Right cardiac atrium (tissue), 5 donors: ENCODE measurements around the gene SLC2A8. TPM values are rescaled to one million over a fixed set of nuclear protein-coding genes. Genes with fewer than 3 reads are reported as not detected.

Experiments
- ATAC-seq, 2 donors: fragments of 200-7000 bp; cut with Tn5 transposase; one replicate each; pipeline versions ENCODE4 v1.8.0 to v1.9.1; 2020; ENCODE audit warnings: moderate library complexity in 2 of 2, mild to moderate bottlenecking in 1 of 2
- DNase-seq, 3 donors: peaks; one replicate each; pipeline ENCODE4 v3.0.0-alpha.2; 2020
- H3K27ac ChIP-seq: one replicate; pipeline ENCODE4 v1.5.1; 2013; ENCODE audit warnings: mild to moderate bottlenecking, low read length, control low read depth, moderate library complexity
- H3K27me3 ChIP-seq: one replicate; pipeline ENCODE4 v1.6.1; 2013; ENCODE audit not compliant: control insufficient read depth, insufficient read depth
- H3K4me1 ChIP-seq: one replicate; pipeline ENCODE4 v1.6.1; 2013; ENCODE audit warnings: low read length; ENCODE audit not compliant: control insufficient read depth, insufficient read depth
- H3K4me3 ChIP-seq: one replicate; pipeline ENCODE4 v1.5.1; 2013; ENCODE audit warnings: low read length, control low read depth
- H3K9me3 ChIP-seq: one replicate; pipeline ENCODE4 v1.6.1; 2013; ENCODE audit warnings: low read length; ENCODE audit not compliant: control insufficient read depth
- WGBS: extraction: QIAGEN DNeasy Blood & Tissue Kit; methylation state at CpG from one replicate; pipeline ENCODE4 v1.1.7; 2013; 5-methylcytosine and 5-hydroxymethylcytosine counted together
- intact Hi-C, 4 donors: fragments of 100-400 bp; cut with DNase I; formaldehyde crosslinking; loops; one replicate each; pipeline versions ENCODE4 v1.11.0 to v1.14.0; 2022 to 2023
- polyA plus RNA-seq: library from polyadenylated mRNA; stranded (reverse); fragments of 200-250 nt; gene quantifications from one replicate; pipeline ENCODE4 v1.2.3, GENCODE V29; 2013
- total RNA-seq, 4 donors: library from RNA; stranded (reverse); fragmentation: NEBNext Ultra II Directional; extraction: Animal tissue kit (Norgen Biotek cat#: 25700); gene quantifications; one replicate each; pipeline ENCODE4 v1.2.1, GENCODE V29; 2021
- donor health status: healthy with polysubstance abuse.
- donor health status: DM: no; HTN: yes; CAD: no.
- donor health status: DM: no; HTN: no; CAD: no.
- donor health status: DM: no; HTN: yes; CAD: no; lungs with severe emphysema.
- donor health status: DM: yes; HTN: yes; CAD: no.

SLC2A8 gene
- total and polyA plus RNA-seq, 5 donors, result 12.2 to 16.6 (median 14.1) TPM

- H3K27ac ChIP-seq, result no peak overlapping the region
- no peak overlapping the region for H3K4me3 ChIP-seq
- WGBS, result 92% methylated on average over 5 of the region's 5 CpGs
- no peaks in the 10 kb centered on the region for H3K27me3 ChIP-seq
- H3K4me1 ChIP-seq, result peaks cover 1% of the 10 kb centered on the region
- DNase-seq, result no peak
- intact Hi-C loops, result no loop called here
- no peaks in the 10 kb centered on the region for H3K9me3 ChIP-seq
- ATAC-seq, result no peak
Measured at GRCh38 chr9:127392976-127393375, 4.0 kb upstream of the SLC2A8 start.

GRCh38 chr9:127393645-127394044, 3.3 kb upstream of the SLC2A8 start:
- WGBS, result 58% methylated on average over 2 of the region's 2 CpGs
- Histone ChIP-seq H3K4me1 (peaks cover 7% of the 10 kb centered on the region), H3K4me3 (no peak overlapping the region), H3K27me3 (no peaks in the 10 kb centered on the region), H3K27ac (no peak overlapping the region), H3K9me3 (no peaks in the 10 kb centered on the region)
- intact Hi-C loops, result no loop called here
- no peak for DNase-seq
- no peak for ATAC-seq

- no peak overlapping the region for H3K4me3 ChIP-seq
- H3K27ac ChIP-seq, result no peak overlapping the region
Measured at GRCh38 chr9:127395497-127396252, 1.3 kb upstream of the SLC2A8 start.

GRCh38 chr9:127396253-127396807, 639 bp upstream of the SLC2A8 start:
- Histone ChIP-seq H3K4me1 (peaks cover 7% of the 10 kb centered on the region), H3K4me3 (peak overlapping the region; percentile 13), H3K9me3 (no peaks in the 10 kb centered on the region), H3K27ac (no peak overlapping the region), H3K27me3 (no peaks in the 10 kb centered on the region)
- intact Hi-C loops, result no loop called here
- ATAC-seq (no peak), DNase-seq (no peak)
- WGBS, result 5% methylated on average over 27 of the region's 27 CpGs

More at GRCh38 chr9:127395497-127396252, 1.3 kb upstream of the SLC2A8 start:
- DNase-seq, result no peak
- ATAC-seq, result no peak
- intact Hi-C loops, result no loop called here
- WGBS, result 77% methylated on average over 7 of the region's 7 CpGs
- H3K27me3 ChIP-seq, result no peaks in the 10 kb centered on the region
- H3K9me3 ChIP-seq, result no peaks in the 10 kb centered on the region
- peaks cover 7% of the 10 kb centered on the region for H3K4me1 ChIP-seq

GRCh38 chr9:127397646-127398274, 791 bp downstream of the SLC2A8 start:
- under 1% methylated on average over 55 of the region's 55 CpGs for WGBS
- intact Hi-C loops, result no loop called here
- peak overlapping the region; percentile 76 for H3K27ac ChIP-seq

GRCh38 chr9:127398275-127398647, 1.3 kb downstream of the SLC2A8 start:
- Histone ChIP-seq H3K4me1 (peaks cover 7% of the 10 kb centered on the region), H3K9me3 (no peaks in the 10 kb centered on the region), H3K27me3 (no peaks in the 10 kb centered on the region), H3K4me3 (peak overlapping the region; percentile 75), H3K27ac (no peak overlapping the region)
- intact Hi-C loops, result no loop called here
- DNase-seq (no peak), ATAC-seq (no peak)
- 48% methylated on average over 5 of the region's 5 CpGs for WGBS

More at GRCh38 chr9:127397646-127398274, 791 bp downstream of the SLC2A8 start:
- DNase-seq, result peak; percentile 45 to 81 (median 80)
- H3K4me1 ChIP-seq, result peaks cover 7% of the 10 kb centered on the region
- H3K4me3 ChIP-seq, result peak overlapping the region; percentile 75
- no peaks in the 10 kb centered on the region for H3K9me3 ChIP-seq
- no peaks in the 10 kb centered on the region for H3K27me3 ChIP-seq
- ATAC-seq, result peak; percentile 1 to 3

- Histone ChIP-seq H3K4me3 (no peak overlapping the region), H3K27me3 (no peaks in the 10 kb centered on the region), H3K9me3 (no peaks in the 10 kb centered on the region), H3K4me1 (peaks cover 7% of the 10 kb centered on the region), H3K27ac (no peak overlapping the region)
- intact Hi-C loops, result no loop called here
- 88% methylated on average over 13 of the region's 13 CpGs for WGBS
- ATAC-seq, result no peak
- no peak for DNase-seq
Measured at GRCh38 chr9:127398715-127399400, 1.9 kb downstream of the SLC2A8 start.

GRCh38 chr9:127399736-127400269, 2.8 kb downstream of the SLC2A8 start:
- ATAC-seq, result no peak
- WGBS, result 95% methylated on average over 14 of the region's 14 CpGs
- H3K27me3 ChIP-seq, result no peaks in the 10 kb centered on the region
- intact Hi-C loops, result loop anchor here in 1 of 4 donors (10.0 kb wide), 1 partner anchor 175 kb away; no protein-coding TSS in a partner anchor
- H3K9me3 ChIP-seq, result no peaks in the 10 kb centered on the region
- no peak overlapping the region for H3K4me3 ChIP-seq
- H3K4me1 ChIP-seq, result peaks cover 7% of the 10 kb centered on the region
- DNase-seq, result no peak
- no peak overlapping the region for H3K27ac ChIP-seq

- no peak for DNase-seq
Measured at GRCh38 chr9:127402401-127403090, 5.6 kb downstream of the SLC2A8 start.

GRCh38 chr9:127403507-127404192, 6.7 kb downstream of the SLC2A8 start:
- DNase-seq, result no peak

More at GRCh38 chr9:127402401-127403090, 5.6 kb downstream of the SLC2A8 start:
- H3K27me3 ChIP-seq, result no peaks in the 10 kb centered on the region
- peaks cover 16% of the 10 kb centered on the region for H3K4me1 ChIP-seq
- intact Hi-C loops, result loop anchor here in 1 of 4 donors (10.0 kb wide), 1 partner anchor 178 kb away; no protein-coding TSS in a partner anchor
- 87% methylated on average over 18 of the region's 18 CpGs for WGBS
- H3K4me3 ChIP-seq, result no peak overlapping the region
- ATAC-seq, result no peak
- no peaks in the 10 kb centered on the region for H3K9me3 ChIP-seq
- no peak overlapping the region for H3K27ac ChIP-seq

More at GRCh38 chr9:127403507-127404192, 6.7 kb downstream of the SLC2A8 start:
- ATAC-seq, result no peak
- intact Hi-C loops, result loop anchor here in 1 of 4 donors (10.0 kb wide), 1 partner anchor 179 kb away; no protein-coding TSS in a partner anchor
- no peaks in the 10 kb centered on the region for H3K27me3 ChIP-seq
- H3K9me3 ChIP-seq, result no peaks in the 10 kb centered on the region
- no peak overlapping the region for H3K27ac ChIP-seq
- 90% methylated on average over 22 of the region's 22 CpGs for WGBS
- H3K4me1 ChIP-seq, result peaks cover 10% of the 10 kb centered on the region
- no peak overlapping the region for H3K4me3 ChIP-seq
